Smooth muscle cell (in vitro differentiated cells): ENCODE measurements around the gene TXNRD2. TPM values are rescaled to one million over a fixed set of nuclear protein-coding genes. Genes with fewer than 3 reads are reported as not detected.

ENCODE experiments used
- DNase-seq: peaks from one replicate; lab custom pipeline; 2025; ENCODE audit not compliant: unreplicated experiment; lab: John Stamatoyannopoulos, UW
- H2AFZ ChIP-seq: fragments of 200-600 bp; sonication (generic); 2 replicates; pipeline ENCODE4 v1.6.0; 2016; ENCODE audit warnings: antibody characterized with exemption, low read depth, mild to moderate bottlenecking
- H3F3A ChIP-seq: fragments of 200-600 bp; sonication (generic); 2 replicates; pipeline ENCODE4 v1.6.0; 2017; ENCODE audit warnings: antibody characterized with exemption, low read depth
- H3K27ac ChIP-seq: fragments of 200-600 bp; sonication (generic); 2 replicates; pipeline ENCODE4 v1.5.1; 2016; ENCODE audit warnings: low read depth, mild to moderate bottlenecking
- H3K27me3 ChIP-seq: fragments of 200-600 bp; sonication (generic); 2 replicates; pipeline ENCODE4 v1.6.1; 2016; ENCODE audit warnings: low read depth, mild to moderate bottlenecking
- H3K36me3 ChIP-seq: fragments of 200-600 bp; sonication (generic); 2 replicates; pipeline ENCODE4 v1.5.1; 2016; ENCODE audit warnings: low read depth
- H3K4me1 ChIP-seq: fragments of 200-600 bp; sonication (generic); 2 replicates; pipeline ENCODE4 v1.5.1; 2016; ENCODE audit warnings: low read depth
- H3K4me2 ChIP-seq: fragments of 200-600 bp; sonication (generic); 2 replicates; pipeline ENCODE4 v1.6.0; 2016; ENCODE audit warnings: mild to moderate bottlenecking
- H3K4me3 ChIP-seq: fragments of 200-600 bp; sonication (generic); 2 replicates; pipeline ENCODE4 v1.5.1; 2016; ENCODE audit warnings: mild to moderate bottlenecking
- H3K79me2 ChIP-seq: fragments of 200-600 bp; sonication (generic); 2 replicates; pipeline ENCODE4 v1.6.0; 2016; ENCODE audit warnings: low read depth, mild to moderate bottlenecking
- H3K9ac ChIP-seq: fragments of 200-600 bp; sonication (generic); 2 replicates; pipeline ENCODE4 v1.6.0; 2016; ENCODE audit warnings: low read depth
- H3K9me3 ChIP-seq: fragments of 200-600 bp; sonication (generic); replicated peaks from 2 replicates; pipeline ENCODE4 v1.5.1; 2016; ENCODE audit warnings: low read depth
- H4K20me1 ChIP-seq: fragments of 200-600 bp; sonication (generic); 2 replicates; pipeline ENCODE4 v1.6.0; 2016; ENCODE audit warnings: low read depth
- WGBS: methylation state at CpG from one replicate; pipeline ENCODE4 v1.1.7; 2016; ENCODE audit warnings: low lambda C conversion rate; 5-methylcytosine and 5-hydroxymethylcytosine counted together
- polyA plus RNA-seq: library from polyadenylated mRNA; unstranded; fragments of >200 nt; fragmentation: Nextera tagmentation; extraction: Ambion mirVana; gene quantifications from 2 replicates; pipeline ENCODE4 v1.2.1, GENCODE V29; 2016
- total RNA-seq: library from RNA; depleted of rRNA; stranded (reverse); fragments of >200 nt; gene quantifications from 2 replicates; pipeline ENCODE4 v1.2.3, GENCODE V29; 2014
- TF ChIP-seq, protein P1 (sequence below): fragments of 200-600 bp; sonication (generic); IDR thresholded peaks from 2 replicates; pipeline ENCODE4 v1.5.1; 2017; ENCODE audit warnings: borderline replicate concordance, mild to moderate bottlenecking, antibody characterized with exemption; ENCODE audit not compliant: insufficient read depth, poor library complexity, severe bottlenecking

Gene TXNRD2
- total and polyA plus RNA-seq, 2 experiments from 2014 or later: 3.2 TPM; not detected in 1

DNA sequence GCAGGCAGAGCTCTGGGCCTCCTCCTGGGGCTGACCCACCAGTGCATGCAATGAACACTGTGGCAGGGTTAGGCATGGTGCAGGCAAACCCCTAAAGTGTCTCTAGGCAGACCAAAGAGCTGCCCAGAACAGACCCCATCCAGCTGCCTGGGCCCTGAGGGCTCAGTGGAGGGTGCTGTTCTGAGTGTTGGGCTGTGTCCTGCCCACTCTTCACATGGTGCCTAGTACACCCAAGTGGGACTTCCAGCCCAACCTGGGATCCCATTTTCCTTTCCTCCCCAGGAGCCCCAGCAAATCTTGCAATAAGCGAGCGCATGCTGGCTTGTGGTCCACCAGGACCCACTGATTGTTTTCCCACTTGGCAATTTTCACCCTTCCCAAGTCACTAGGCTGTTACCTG is 48.6 kb upstream of the TXNRD2 start:
- no peak overlapping the region for H3K27ac ChIP-seq
- no peaks in the 10 kb centered on the region for H3F3A ChIP-seq
- no peaks in the 10 kb centered on the region for H4K20me1 ChIP-seq
- H3K79me2 ChIP-seq: no peaks in the 10 kb centered on the region
- 86% methylated on average over 2 of the region's 2 CpGs for WGBS
- H3K9me3 ChIP-seq: no peaks in the 10 kb centered on the region
- no peak for DNase-seq
- peaks cover 11% of the 10 kb centered on the region for H3K27me3 ChIP-seq
- H3K9ac ChIP-seq: no peak overlapping the region
- no peak overlapping the region for H3K4me2 ChIP-seq
- TF ChIP-seq, protein P1, sequence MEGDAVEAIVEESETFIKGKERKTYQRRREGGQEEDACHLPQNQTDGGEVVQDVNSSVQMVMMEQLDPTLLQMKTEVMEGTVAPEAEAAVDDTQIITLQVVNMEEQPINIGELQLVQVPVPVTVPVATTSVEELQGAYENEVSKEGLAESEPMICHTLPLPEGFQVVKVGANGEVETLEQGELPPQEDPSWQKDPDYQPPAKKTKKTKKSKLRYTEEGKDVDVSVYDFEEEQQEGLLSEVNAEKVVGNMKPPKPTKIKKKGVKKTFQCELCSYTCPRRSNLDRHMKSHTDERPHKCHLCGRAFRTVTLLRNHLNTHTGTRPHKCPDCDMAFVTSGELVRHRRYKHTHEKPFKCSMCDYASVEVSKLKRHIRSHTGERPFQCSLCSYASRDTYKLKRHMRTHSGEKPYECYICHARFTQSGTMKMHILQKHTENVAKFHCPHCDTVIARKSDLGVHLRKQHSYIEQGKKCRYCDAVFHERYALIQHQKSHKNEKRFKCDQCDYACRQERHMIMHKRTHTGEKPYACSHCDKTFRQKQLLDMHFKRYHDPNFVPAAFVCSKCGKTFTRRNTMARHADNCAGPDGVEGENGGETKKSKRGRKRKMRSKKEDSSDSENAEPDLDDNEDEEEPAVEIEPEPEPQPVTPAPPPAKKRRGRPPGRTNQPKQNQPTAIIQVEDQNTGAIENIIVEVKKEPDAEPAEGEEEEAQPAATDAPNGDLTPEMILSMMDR: no peak
- peaks cover 7% of the 10 kb centered on the region for H3K4me1 ChIP-seq
- no peaks in the 10 kb centered on the region for H3K36me3 ChIP-seq
- no peak overlapping the region for H2AFZ ChIP-seq
- no peak overlapping the region for H3K4me3 ChIP-seq

DNA sequence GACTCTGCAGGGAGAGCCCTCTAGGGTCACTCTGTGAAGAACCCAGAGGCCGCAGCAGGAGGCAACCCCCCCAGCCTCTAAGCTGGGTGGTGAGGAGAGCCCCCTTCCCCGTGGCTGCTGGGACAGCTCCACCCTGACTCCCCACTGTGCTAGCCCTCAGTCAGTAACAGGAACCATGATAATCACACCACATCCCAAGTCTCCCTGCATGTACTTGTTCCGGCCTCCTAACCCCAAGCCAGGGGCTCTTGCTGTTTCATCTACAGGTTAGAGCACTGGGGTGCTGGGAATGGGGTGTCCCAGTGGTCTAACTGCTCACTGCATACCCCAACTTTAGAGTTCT is 48.1 kb upstream of the TXNRD2 start:
- no peak overlapping the region for H3K9ac ChIP-seq
- no peaks in the 10 kb centered on the region for H3K79me2 ChIP-seq
- peaks cover 11% of the 10 kb centered on the region for H3K27me3 ChIP-seq
- no peak overlapping the region for H3K4me3 ChIP-seq
- no peaks in the 10 kb centered on the region for H3F3A ChIP-seq
- H3K4me2 ChIP-seq: no peak overlapping the region
- no peak overlapping the region for H3K27ac ChIP-seq
- H2AFZ ChIP-seq: no peak overlapping the region
- TF ChIP-seq, protein P1: no peak
- no peaks in the 10 kb centered on the region for H4K20me1 ChIP-seq
- DNase-seq: no peak
- no peaks in the 10 kb centered on the region for H3K9me3 ChIP-seq
- H3K36me3 ChIP-seq: no peaks in the 10 kb centered on the region
- H3K4me1 ChIP-seq: peaks cover 7% of the 10 kb centered on the region
- 86% methylated on average over 3 of the region's 3 CpGs for WGBS

DNA sequence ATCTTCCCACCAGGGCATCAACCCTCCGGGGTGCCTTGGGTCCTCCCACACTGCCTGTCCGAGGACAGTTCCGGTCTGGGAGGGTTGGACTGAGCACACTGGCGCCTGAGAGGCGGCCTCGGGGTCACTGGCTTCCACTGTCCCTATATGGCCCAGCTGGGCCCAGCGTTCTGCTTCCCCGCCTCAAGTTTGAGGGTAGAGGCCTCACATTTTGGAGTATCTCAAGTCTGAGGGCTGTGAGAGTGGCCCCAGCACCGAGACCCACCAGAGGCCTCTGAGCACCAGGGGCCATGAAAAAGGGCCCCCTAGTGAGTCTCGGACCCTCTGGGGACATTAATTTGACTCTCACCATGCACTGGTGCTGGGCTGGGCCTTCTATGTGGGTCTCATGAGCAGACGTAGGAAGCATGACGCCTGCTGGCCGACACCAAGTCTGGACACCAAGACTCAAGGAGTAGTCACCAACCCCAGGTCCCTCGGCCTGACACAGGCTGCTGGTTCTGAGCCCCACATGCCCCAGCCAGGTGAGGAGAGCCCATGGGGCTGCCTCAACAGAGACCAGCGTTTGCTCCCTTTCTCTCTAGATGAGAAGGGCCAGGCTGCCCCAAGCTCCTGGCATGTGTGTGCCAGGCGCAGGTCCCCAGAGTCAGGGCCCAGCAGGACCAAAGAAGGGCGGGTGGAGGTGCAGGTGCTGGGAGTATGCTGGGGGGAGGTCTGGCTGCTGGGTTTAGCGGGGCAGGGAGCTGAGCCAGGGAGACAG is 47.5 kb upstream of the TXNRD2 start:
- H3K36me3 ChIP-seq: no peaks in the 10 kb centered on the region
- H3K4me3 ChIP-seq: no peak overlapping the region
- H3K27me3 ChIP-seq: peaks cover 11% of the 10 kb centered on the region
- no peak for DNase-seq
- no peak overlapping the region for H3K27ac ChIP-seq
- H3F3A ChIP-seq: no peaks in the 10 kb centered on the region
- TF ChIP-seq, protein P1: no peak
- peaks cover 7% of the 10 kb centered on the region for H3K4me1 ChIP-seq
- no peak overlapping the region for H3K4me2 ChIP-seq
- no peaks in the 10 kb centered on the region for H4K20me1 ChIP-seq
- WGBS: 93% methylated on average over 18 of the region's 18 CpGs
- H3K9me3 ChIP-seq: no peaks in the 10 kb centered on the region
- no peaks in the 10 kb centered on the region for H3K79me2 ChIP-seq
- H3K9ac ChIP-seq: no peak overlapping the region
- no peak overlapping the region for H2AFZ ChIP-seq

DNA sequence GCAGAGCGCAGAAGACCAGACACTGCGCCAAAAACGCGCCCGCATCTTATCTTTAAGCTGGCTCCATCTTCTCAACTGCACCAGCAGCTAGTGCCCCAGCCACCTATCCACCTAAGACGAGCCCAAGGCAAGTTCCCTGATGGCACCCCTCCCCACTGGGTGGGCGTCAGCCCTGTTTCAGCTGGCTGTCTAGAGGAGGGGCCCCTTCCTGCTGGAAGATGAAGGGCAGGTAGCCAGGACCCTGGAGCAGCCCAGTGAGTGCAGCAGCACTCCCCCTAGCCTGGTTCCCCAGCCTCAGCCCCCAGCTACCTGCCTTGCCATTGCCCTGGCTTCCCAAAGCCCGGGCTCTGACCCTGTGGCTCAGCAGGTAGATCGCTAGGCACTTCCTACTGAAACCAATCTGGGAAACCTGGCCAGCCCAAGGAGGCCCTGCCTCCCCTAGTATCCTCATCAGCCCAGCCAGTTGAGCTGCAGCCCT is 46.8 kb upstream of the TXNRD2 start:
- Histone ChIP-seq H3K4me2 (no peak overlapping the region), H3F3A (no peaks in the 10 kb centered on the region), H3K9ac (no peak overlapping the region), H3K4me1 (peaks cover 7% of the 10 kb centered on the region), H3K27me3 (peaks cover 11% of the 10 kb centered on the region), H3K79me2 (no peaks in the 10 kb centered on the region), H3K36me3 (no peaks in the 10 kb centered on the region), H3K9me3 (no peaks in the 10 kb centered on the region), H3K27ac (no peak overlapping the region), H3K4me3 (no peak overlapping the region), H4K20me1 (no peaks in the 10 kb centered on the region), H2AFZ (no peak overlapping the region)
- no peak for DNase-seq
- 88% methylated on average over 9 of the region's 9 CpGs for WGBS
- TF ChIP-seq, protein P1: no peak
